Parathyroid adenoma (tissue), 2 donors: ENCODE data around the gene AMDHD2.

Source experiments
- H2AFZ ChIP-seq: fragments of 300-600 bp; sonication (generic); one replicate; pipeline ENCODE4 v1.7.0; 2017; ENCODE audit warnings: antibody characterized with exemption, mild to moderate bottlenecking
- H3K27ac ChIP-seq: fragments of 300-600 bp; sonication (generic); one replicate; pipeline ENCODE4 v1.7.0; 2017
- H3K27me3 ChIP-seq: fragments of 300-600 bp; sonication (generic); one replicate; pipeline ENCODE4 v1.7.0; 2017; ENCODE audit warnings: low read length; ENCODE audit not compliant: control insufficient read depth, insufficient read depth
- H3K36me3 ChIP-seq: fragments of 300-600 bp; sonication (generic); one replicate; pipeline ENCODE4 v1.7.0; 2017; ENCODE audit warnings: low read length; ENCODE audit not compliant: control insufficient read depth, insufficient read depth
- H3K4me1 ChIP-seq: fragments of 300-600 bp; sonication (generic); one replicate; pipeline ENCODE4 v1.7.0; 2017; ENCODE audit warnings: control low read depth
- H3K4me2 ChIP-seq: fragments of 300-600 bp; sonication (generic); one replicate; pipeline ENCODE4 v1.7.0; 2017; ENCODE audit warnings: low read length
- H3K4me3 ChIP-seq: fragments of 300-600 bp; sonication (generic); one replicate; pipeline ENCODE4 v1.7.0; 2017; ENCODE audit warnings: low read depth, low read length
- H3K79me2 ChIP-seq: fragments of 300-600 bp; sonication (generic); one replicate; pipeline ENCODE4 v1.7.0; 2017; ENCODE audit warnings: control low read depth
- H3K9ac ChIP-seq: fragments of 300-600 bp; sonication (generic); one replicate; pipeline ENCODE4 v1.7.0; 2017; ENCODE audit warnings: mild to moderate bottlenecking
- H3K9me3 ChIP-seq: fragments of 300-600 bp; sonication (generic); one replicate; pipeline ENCODE4 v1.7.0; 2017; ENCODE audit warnings: low read length; ENCODE audit not compliant: control insufficient read depth
- TF ChIP-seq, protein P1 (sequence below): fragments of 300-600 bp; sonication (generic); IDR thresholded peaks from one replicate; pipeline ENCODE4 v1.7.0; 2017; ENCODE audit warnings: antibody characterized with exemption, mild to moderate bottlenecking
- donor health status: primary hyperparathyroidism.

AMDHD2 gene

DNA sequence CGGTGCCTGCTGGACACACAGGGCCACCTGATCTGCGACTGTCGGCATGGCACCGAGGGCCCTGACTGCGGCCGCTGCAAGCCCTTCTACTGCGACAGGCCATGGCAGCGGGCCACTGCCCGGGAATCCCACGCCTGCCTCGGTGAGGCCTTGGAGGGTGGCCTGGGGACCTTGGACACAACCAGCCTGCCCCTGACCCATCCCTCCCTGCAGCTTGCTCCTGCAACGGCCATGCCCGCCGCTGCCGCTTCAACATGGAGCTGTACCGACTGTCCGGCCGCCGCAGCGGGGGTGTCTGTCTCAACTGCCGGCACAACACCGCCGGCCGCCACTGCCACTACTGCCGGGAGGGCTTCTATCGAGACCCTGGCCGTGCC lies 47.7 kb upstream of the AMDHD2 start:
- no peak overlapping the region for H3K27ac ChIP-seq
- TF ChIP-seq, protein P1, sequence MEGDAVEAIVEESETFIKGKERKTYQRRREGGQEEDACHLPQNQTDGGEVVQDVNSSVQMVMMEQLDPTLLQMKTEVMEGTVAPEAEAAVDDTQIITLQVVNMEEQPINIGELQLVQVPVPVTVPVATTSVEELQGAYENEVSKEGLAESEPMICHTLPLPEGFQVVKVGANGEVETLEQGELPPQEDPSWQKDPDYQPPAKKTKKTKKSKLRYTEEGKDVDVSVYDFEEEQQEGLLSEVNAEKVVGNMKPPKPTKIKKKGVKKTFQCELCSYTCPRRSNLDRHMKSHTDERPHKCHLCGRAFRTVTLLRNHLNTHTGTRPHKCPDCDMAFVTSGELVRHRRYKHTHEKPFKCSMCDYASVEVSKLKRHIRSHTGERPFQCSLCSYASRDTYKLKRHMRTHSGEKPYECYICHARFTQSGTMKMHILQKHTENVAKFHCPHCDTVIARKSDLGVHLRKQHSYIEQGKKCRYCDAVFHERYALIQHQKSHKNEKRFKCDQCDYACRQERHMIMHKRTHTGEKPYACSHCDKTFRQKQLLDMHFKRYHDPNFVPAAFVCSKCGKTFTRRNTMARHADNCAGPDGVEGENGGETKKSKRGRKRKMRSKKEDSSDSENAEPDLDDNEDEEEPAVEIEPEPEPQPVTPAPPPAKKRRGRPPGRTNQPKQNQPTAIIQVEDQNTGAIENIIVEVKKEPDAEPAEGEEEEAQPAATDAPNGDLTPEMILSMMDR = no peak
- H3K79me2 ChIP-seq = no peaks in the 10 kb centered on the region
- H3K36me3 ChIP-seq = no peaks in the 10 kb centered on the region
- peaks cover 15% of the 10 kb centered on the region for H3K4me1 ChIP-seq
- no peak overlapping the region for H3K4me2 ChIP-seq
- H3K9ac ChIP-seq = no peak overlapping the region
- H3K27me3 ChIP-seq = no peaks in the 10 kb centered on the region
- no peak overlapping the region for H2AFZ ChIP-seq
- H3K9me3 ChIP-seq = no peaks in the 10 kb centered on the region
- H3K4me3 ChIP-seq = no peak overlapping the region

DNA sequence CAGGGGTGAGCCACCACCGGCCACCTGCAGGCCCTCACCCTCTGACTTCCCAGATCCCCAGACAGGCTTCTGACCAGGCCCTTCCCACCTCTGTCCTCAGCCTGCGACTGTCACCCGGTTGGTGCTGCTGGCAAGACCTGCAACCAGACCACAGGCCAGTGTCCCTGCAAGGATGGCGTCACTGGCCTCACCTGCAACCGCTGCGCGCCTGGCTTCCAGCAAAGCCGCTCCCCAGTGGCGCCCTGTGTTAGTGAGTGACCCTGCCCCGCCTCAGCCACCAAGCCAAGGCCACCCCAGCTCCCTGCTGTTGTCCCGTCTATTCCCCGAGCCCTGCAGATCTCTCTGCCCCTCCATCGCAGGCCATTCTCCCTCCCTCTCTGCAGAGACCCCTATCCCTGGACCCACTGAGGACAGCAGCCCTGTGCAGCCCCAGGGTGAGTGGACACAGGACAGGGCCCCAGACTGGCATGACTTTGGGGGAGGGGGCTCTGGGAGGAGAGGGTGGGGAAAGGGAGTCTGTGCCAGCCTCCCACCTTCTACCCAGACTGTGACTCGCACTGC lies 47.2 kb upstream of the AMDHD2 start:
- Histone ChIP-seq H3K4me2 (peak overlapping the region; percentile 66), H3K4me3 (no peak overlapping the region), H3K4me1 (peaks cover 15% of the 10 kb centered on the region), H3K27me3 (no peaks in the 10 kb centered on the region), H2AFZ (no peak overlapping the region), H3K9me3 (no peaks in the 10 kb centered on the region), H3K9ac (no peak overlapping the region), H3K79me2 (no peaks in the 10 kb centered on the region), H3K27ac (no peak overlapping the region), H3K36me3 (no peaks in the 10 kb centered on the region)
- TF ChIP-seq, protein P1 = no peak

DNA sequence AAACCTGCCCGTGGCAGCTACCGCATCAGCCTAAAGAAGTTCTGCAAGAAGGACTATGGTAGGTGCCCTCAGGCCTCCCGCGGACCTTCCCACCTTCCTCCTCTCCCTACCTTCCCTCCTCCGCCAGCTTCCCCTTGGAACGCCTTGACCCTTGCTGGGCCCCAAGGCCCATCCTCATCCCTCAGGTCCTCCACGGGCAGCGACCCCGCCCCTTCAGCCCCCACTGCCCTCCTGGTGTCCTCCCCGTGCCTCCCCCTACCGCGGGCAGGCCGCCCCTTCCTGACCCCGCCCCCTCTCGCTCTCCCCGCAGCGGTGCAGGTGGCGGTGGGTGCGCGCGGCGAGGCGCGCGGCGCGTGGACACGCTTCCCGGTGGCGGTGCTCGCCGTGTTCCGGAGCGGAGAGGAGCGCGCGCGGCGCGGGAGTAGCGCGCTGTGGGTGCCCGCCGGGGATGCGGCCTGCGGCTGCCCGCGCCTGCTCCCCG lies 46.7 kb upstream of the AMDHD2 start:
- no peak overlapping the region for H3K27ac ChIP-seq
- no peak overlapping the region for H3K9ac ChIP-seq
- peak overlapping the region; percentile 56 for H2AFZ ChIP-seq
- no peaks in the 10 kb centered on the region for H3K27me3 ChIP-seq
- peak overlapping the region; percentile 11 for H3K4me3 ChIP-seq
- H3K4me2 ChIP-seq = peak overlapping the region; percentile 66
- H3K9me3 ChIP-seq = no peaks in the 10 kb centered on the region
- H3K4me1 ChIP-seq = peaks cover 11% of the 10 kb centered on the region
- TF ChIP-seq, protein P1 = no peak
- no peaks in the 10 kb centered on the region for H3K36me3 ChIP-seq
- H3K79me2 ChIP-seq = no peaks in the 10 kb centered on the region

DNA sequence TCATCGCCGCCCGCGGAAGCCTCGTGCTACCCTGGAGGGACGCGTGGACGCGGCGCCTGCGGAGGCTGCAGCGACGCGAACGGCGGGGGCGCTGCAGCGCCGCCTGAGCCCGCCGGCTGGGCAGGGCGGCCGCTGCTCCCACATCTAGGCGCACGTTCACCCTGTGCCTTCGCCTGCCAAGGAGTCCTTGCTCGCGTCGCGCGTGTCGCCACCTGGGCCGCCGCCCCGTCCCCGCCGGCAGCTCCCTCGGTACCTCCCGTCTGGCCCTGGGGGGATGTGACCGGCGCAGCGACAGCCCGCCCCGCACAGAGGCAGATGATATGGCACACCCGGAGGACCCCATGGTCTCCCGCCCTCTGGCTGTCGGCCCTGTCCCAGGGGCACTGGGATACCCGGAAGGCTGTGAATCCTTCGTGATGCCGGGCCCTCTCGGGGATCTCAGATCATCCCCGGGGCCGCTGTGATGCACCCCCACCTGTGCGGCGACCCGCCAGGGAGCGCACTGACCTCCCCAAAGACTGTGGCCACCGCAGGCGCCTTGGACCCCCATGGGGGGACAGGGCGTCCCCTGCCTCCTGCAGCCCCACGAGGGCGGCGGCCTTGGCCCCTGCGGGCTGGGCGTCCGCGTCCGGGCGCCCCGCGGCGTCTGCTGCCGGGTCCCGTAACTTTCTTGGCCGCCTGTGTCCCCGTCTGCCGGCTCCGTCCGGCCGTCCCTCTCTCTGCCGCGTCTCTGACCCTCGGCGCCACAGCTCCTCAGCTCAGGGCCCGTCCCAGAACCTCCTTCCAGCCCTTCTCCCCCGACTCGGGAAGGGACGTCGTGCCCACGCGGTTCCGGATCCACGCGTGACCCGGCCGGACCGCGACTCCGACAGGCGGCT lies 45.9 kb upstream of the AMDHD2 start:
- Histone ChIP-seq H3K9me3 (no peaks in the 10 kb centered on the region), H2AFZ (peak overlapping the region; percentile 91), H3K4me1 (peaks cover 6% of the 10 kb centered on the region), H3K36me3 (no peaks in the 10 kb centered on the region), H3K4me3 (peak overlapping the region; percentile 64), H3K9ac (no peak overlapping the region), H3K4me2 (peak overlapping the region; percentile 99), H3K27ac (peak overlapping the region; percentile 45), H3K27me3 (no peaks in the 10 kb centered on the region), H3K79me2 (no peaks in the 10 kb centered on the region)
- TF ChIP-seq, protein P1 = peak; percentile 20
